HepG2 (cell line): ENCODE data around the gene ABT1. TPM values are rescaled to one million over a fixed set of nuclear protein-coding genes. Genes with fewer than 3 reads are reported as not detected.

Experiments
- AFF4 ChIP-seq: sonication (generic); formaldehyde crosslinking; IDR thresholded peaks from 2 replicates; pipeline ENCODE4 v1.4.0; 2020; ENCODE audit warnings: missing genetic modification reagents
- CCDC6 ChIP-seq: sonication (generic); formaldehyde crosslinking; IDR thresholded peaks from 2 replicates; pipeline ENCODE4 v1.8.1; 2022; ENCODE audit warnings: mild to moderate bottlenecking, missing genetic modification reagents, moderate library complexity
- CENPT ChIP-seq: sonication (generic); formaldehyde crosslinking; IDR thresholded peaks from 2 replicates; pipeline ENCODE4 v1.8.0; 2022; ENCODE audit warnings: low read depth, mild to moderate bottlenecking, moderate library complexity, missing genetic modification reagents
- CSRNP2 ChIP-seq: sonication (generic); formaldehyde crosslinking; conservative IDR thresholded peaks from 2 replicates; pipeline ENCODE4 v1.8.0; 2022; ENCODE audit warnings: low read depth, missing genetic modification reagents
- GABPB1 ChIP-seq: IDR thresholded peaks from 2 replicates; pipeline ENCODE4 v1.6.1; 2016; ENCODE audit warnings: mild to moderate bottlenecking, missing genetic modification reagents, moderate library complexity, missing compliant biosample characterization
- LRRFIP1 ChIP-seq: sonication (generic); formaldehyde crosslinking; conservative IDR thresholded peaks from 2 replicates; pipeline ENCODE4 v1.4.0; 2020; ENCODE audit warnings: missing genetic modification reagents
- MXD3 ChIP-seq: IDR thresholded peaks from 2 replicates; pipeline ENCODE4 v1.6.1; 2016; ENCODE audit warnings: mild to moderate bottlenecking, missing biosample characterization, missing genetic modification reagents
- NFIC ChIP-seq: IDR thresholded peaks from 2 replicates; pipeline ENCODE4 v1.6.1; 2012; ENCODE audit warnings: mild to moderate bottlenecking, low read length, inconsistent platforms
- REPIN1 ChIP-seq: sonication (generic); formaldehyde crosslinking; IDR thresholded peaks from 2 replicates; pipeline ENCODE4 v1.8.0; 2022; ENCODE audit warnings: missing genetic modification reagents, low read depth, mild to moderate bottlenecking, borderline replicate concordance
- SAFB2 ChIP-seq: sonication (generic); formaldehyde crosslinking; IDR thresholded peaks from 2 replicates; pipeline ENCODE4 v1.5.1; 2020; ENCODE audit warnings: missing genetic modification reagents, low read depth, mild to moderate bottlenecking, borderline replicate concordance
- SALL1 ChIP-seq: sonication (generic); formaldehyde crosslinking; IDR thresholded peaks from 2 replicates; pipeline ENCODE4 v1.8.0; 2022; ENCODE audit warnings: mild to moderate bottlenecking, missing genetic modification reagents
- SSRP1 ChIP-seq: IDR thresholded peaks from 2 replicates; pipeline ENCODE4 v1.6.1; 2016; ENCODE audit warnings: control low read depth
- ZBTB38 ChIP-seq: sonication (generic); formaldehyde crosslinking; IDR thresholded peaks from 2 replicates; pipeline ENCODE4 v1.5.1; 2020; ENCODE audit warnings: mild to moderate bottlenecking, missing genetic modification reagents
- ZFP41 ChIP-seq: sonication (generic); formaldehyde crosslinking; IDR thresholded peaks from 2 replicates; pipeline ENCODE4 v1.4.0; 2020; ENCODE audit warnings: mild to moderate bottlenecking, missing genetic modification reagents, borderline replicate concordance
- ZNF124 ChIP-seq: sonication (generic); formaldehyde crosslinking; IDR thresholded peaks from 2 replicates; pipeline ENCODE4 v1.4.0; 2020; ENCODE audit warnings: missing genetic modification reagents
- ZNF574 ChIP-seq: sonication (generic); formaldehyde crosslinking; IDR thresholded peaks from 2 replicates; pipeline ENCODE4 v1.4.0; 2020; ENCODE audit warnings: missing genetic modification reagents
- ZNF724P ChIP-seq: sonication (generic); formaldehyde crosslinking; IDR thresholded peaks from 2 replicates; pipeline ENCODE4 v1.8.0; 2022; ENCODE audit warnings: missing genetic modification reagents, borderline replicate concordance
- polyA plus RNA-seq, 8 experiments: library from polyadenylated mRNA; depleted of rRNA in 3 of 8; stranded (reverse) in 7 of 8; unstranded in 1 of 8; fragments of >200 nt; fragmentation: Illumina TruSeq in 4 of 8; extraction: Trizol in 4 of 8; gene quantifications; 2 replicates each; pipeline versions ENCODE4 v1.2.1 to v1.2.3, GENCODE V29; 2011 to 2016; ENCODE audit warnings: low read depth in 4 of 8, missing spikeins in 1 of 8, mixed read lengths in 1 of 8; ENCODE audit not compliant: insufficient read depth in 1 of 8
- total RNA-seq, 5 experiments: library from RNA; depleted of rRNA; stranded (reverse); fragments of >200 nt; fragmentation: Illumina TruSeq; extraction: Trizol; gene quantifications; 2 replicates each; pipeline ENCODE4 v1.2.3, GENCODE V29; 2016; ENCODE audit warnings: low read depth in 1 of 5

The ABT1 gene
- total and polyA plus RNA-seq, 2 of the 13 experiments (the other 11 are each of a cell fraction or from before 2014, with no cell fraction given): 38.4 TPM

GRCh38 chr6:26596579-26597388 lies at the start of gene ABT1 (continued):
- TF ChIP-seq ZNF574 (peak; percentile 96), ZBTB38 (CRISPR knock-in tag) (peak; percentile 94; the same call in 1 of the 2 replicates), SAFB2 (CRISPR knock-in tag) (no peak), CENPT (CRISPR knock-in tag) (no peak), GABPB1 (CRISPR knock-in tag) (peak; percentile 95), NFIC (peak; percentile 68; the same call in 1 of the 2 replicates), MXD3 (peak; percentile 91), ZNF724P (CRISPR knock-in tag) (peak; percentile 89), LRRFIP1 (CRISPR knock-in tag) (peak; percentile 84; the same call in 1 of the 2 replicates), ZFP41 (CRISPR knock-in tag) (peak; percentile 95), REPIN1 (CRISPR knock-in tag) (peak; percentile 99), AFF4 (peak; percentile 93; the same call in 1 of the 2 replicates), CSRNP2 (CRISPR knock-in tag) (0 out of 2 replicates have a peak, but pooled peaks have one; percentile 66), CCDC6 (CRISPR knock-in tag) (peak; percentile 69; the same call in 1 of the 2 replicates), SALL1 (CRISPR knock-in tag) (peak; percentile 97), ZNF124 (CRISPR knock-in tag) (peak; percentile 95; the same call in 1 of the 2 replicates), SSRP1 (CRISPR knock-in tag) (peak; percentile 76; the same call in 1 of the 2 replicates)
